ENCODE measurements around the gene EFNA5.

DNA sequence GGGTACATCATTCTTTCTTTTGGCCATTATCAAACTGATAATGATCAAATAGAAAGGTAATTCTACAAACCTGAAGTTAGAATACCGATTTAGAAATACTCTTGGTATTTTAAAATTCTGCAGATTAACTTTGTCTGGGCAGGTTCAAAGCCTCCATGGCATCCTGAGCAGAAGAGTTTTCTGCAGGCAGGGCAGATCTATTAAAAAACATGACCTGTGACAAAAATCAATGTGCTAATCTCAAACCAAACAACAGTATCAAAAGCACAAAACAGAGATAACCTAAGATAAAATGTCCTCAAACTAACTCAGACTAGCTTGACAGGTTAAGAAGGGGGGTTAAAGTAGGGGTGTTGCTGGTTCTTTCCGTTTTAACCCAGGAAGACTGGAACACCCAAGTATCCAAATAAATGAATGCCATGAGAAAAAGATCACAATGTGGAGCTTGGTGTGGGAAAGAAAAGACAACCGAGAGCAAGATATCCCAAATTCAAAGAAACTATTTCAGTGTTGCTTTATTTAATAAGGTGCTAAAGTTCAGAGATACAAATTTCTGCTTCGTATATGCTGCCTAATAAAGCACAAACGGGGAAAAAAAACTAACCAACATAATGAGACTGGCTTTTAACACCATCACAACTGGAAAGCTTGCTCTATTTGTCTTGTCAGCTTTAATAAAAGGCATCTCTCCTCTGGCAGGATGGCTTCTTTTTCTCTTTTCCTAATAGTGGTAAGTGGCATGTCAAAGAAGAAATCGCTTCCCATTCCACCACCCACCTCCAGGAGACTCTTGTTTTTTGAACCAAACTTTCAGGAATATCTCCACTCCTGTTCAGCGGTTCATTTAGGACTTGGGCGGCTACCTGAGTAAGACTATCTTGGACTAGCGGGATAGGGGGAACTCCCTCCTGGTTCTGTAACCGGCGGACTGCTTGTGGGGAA lies 2.3 kb downstream of the EFNA5 start:
- TF ChIP-seq POLR2AphosphoS5 (IDR thresholded peaks at IDR 0.05) (no peak), POLR2A (IDR thresholded peaks at IDR 0.05) (no peak)
- TF ChIP-seq, protein P1, sequence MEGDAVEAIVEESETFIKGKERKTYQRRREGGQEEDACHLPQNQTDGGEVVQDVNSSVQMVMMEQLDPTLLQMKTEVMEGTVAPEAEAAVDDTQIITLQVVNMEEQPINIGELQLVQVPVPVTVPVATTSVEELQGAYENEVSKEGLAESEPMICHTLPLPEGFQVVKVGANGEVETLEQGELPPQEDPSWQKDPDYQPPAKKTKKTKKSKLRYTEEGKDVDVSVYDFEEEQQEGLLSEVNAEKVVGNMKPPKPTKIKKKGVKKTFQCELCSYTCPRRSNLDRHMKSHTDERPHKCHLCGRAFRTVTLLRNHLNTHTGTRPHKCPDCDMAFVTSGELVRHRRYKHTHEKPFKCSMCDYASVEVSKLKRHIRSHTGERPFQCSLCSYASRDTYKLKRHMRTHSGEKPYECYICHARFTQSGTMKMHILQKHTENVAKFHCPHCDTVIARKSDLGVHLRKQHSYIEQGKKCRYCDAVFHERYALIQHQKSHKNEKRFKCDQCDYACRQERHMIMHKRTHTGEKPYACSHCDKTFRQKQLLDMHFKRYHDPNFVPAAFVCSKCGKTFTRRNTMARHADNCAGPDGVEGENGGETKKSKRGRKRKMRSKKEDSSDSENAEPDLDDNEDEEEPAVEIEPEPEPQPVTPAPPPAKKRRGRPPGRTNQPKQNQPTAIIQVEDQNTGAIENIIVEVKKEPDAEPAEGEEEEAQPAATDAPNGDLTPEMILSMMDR (IDR thresholded peaks at IDR 0.05), result no peak

Data from prostate gland (tissue), 2 donors.